OCI-M1 (cell line): ENCODE results near the gene PCDH1.
"Not testable (repeated sequence)": the region's sequence is repeated elsewhere in the genome, so short reads cannot be mapped to it uniquely, and the experiment has no call there.

Experiments
- DNase-seq: peaks from one replicate; lab custom pipeline; 2025; lab: John Stamatoyannopoulos, UW

The PCDH1 gene

GRCh38 chr5:141834331-141834730 is 43.9 kb downstream of the PCDH1 start:
- no peak for DNase-seq

GRCh38 chr5:141832131-141832530 is 46.1 kb downstream of the PCDH1 start:
- no peak for DNase-seq

- DNase-seq, result no peak
Measured at GRCh38 chr5:141828162-141828561, 50.0 kb downstream of the PCDH1 start.

GRCh38 chr5:141826674-141827073 is 51.5 kb downstream of the PCDH1 start:
- DNase-seq, result no peak

- DNase-seq, result peak; percentile 44
Measured at GRCh38 chr5:141825791-141826560, 52.2 kb downstream of the PCDH1 start.

- DNase-seq, result no peak
Measured at GRCh38 chr5:141825241-141825671, 53.0 kb downstream of the PCDH1 start.

- DNase-seq, result no peak
Measured at GRCh38 chr5:141824717-141825116, 53.5 kb downstream of the PCDH1 start.

GRCh38 chr5:141823056-141823455 is 55.2 kb downstream of the PCDH1 start:
- no peak for DNase-seq

GRCh38 chr5:141822144-141822543 is 56.1 kb downstream of the PCDH1 start:
- peak; percentile 18 for DNase-seq

GRCh38 chr5:141821430-141821925 is 56.7 kb downstream of the PCDH1 start:
- peak; percentile 77 for DNase-seq

GRCh38 chr5:141820686-141821085 is 57.5 kb downstream of the PCDH1 start:
- DNase-seq, result not testable (repeated sequence)

GRCh38 chr5:141817631-141818030 is 60.6 kb downstream of the PCDH1 start:
- no peak for DNase-seq

- DNase-seq, result no peak
Measured at GRCh38 chr5:141816598-141817399, 61.4 kb downstream of the PCDH1 start.

- no peak for DNase-seq
Measured at GRCh38 chr5:141815796-141816180, 62.4 kb downstream of the PCDH1 start.

- DNase-seq, result no peak
Measured at GRCh38 chr5:141815051-141815795, 63.0 kb downstream of the PCDH1 start.

- DNase-seq, result peak; percentile 72
Measured at GRCh38 chr5:141814064-141814964, 63.9 kb downstream of the PCDH1 start.

GRCh38 chr5:141812512-141812911 is 65.7 kb downstream of the PCDH1 start:
- no peak for DNase-seq

GRCh38 chr5:141811287-141812155 is 66.7 kb downstream of the PCDH1 start:
- no peak for DNase-seq

- no peak for DNase-seq
Measured at GRCh38 chr5:141810702-141811101, 67.5 kb downstream of the PCDH1 start.

GRCh38 chr5:141809380-141810096 is 68.7 kb downstream of the PCDH1 start:
- DNase-seq, result no peak
